Fibroblast of the aortic adventitia (primary cell): ENCODE measurements around the gene RBPJ. TPM values are rescaled to one million over a fixed set of nuclear protein-coding genes. Genes with fewer than 3 reads are reported as not detected.

ENCODE experiments used
- DNase-seq: peaks from one replicate; pipeline ENCODE4 v3.0.0-alpha.2; 2010; ENCODE audit warnings: low read depth
- H3K4me3 ChIP-seq: 2 replicates; pipeline ENCODE4 v1.5.1; 2011; ENCODE audit warnings: low read depth, mild to moderate bottlenecking, control low read depth, low read length, moderate library complexity
- total RNA-seq: library from RNA; depleted of rRNA; stranded (reverse); fragments of >200 nt; gene quantifications from 2 replicates; pipeline ENCODE4 v1.2.3, GENCODE V29; 2012; ENCODE audit warnings: low replicate concordance
- TF ChIP-seq, protein P1 (sequence below): IDR thresholded peaks from 2 replicates; pipeline ENCODE4 v1.5.1; 2011; ENCODE audit warnings: mild to moderate bottlenecking, low read length, control low read depth, inconsistent platforms; ENCODE audit not compliant: insufficient read depth

RBPJ gene
- total RNA-seq, 1 donor, result 264 TPM

DNA sequence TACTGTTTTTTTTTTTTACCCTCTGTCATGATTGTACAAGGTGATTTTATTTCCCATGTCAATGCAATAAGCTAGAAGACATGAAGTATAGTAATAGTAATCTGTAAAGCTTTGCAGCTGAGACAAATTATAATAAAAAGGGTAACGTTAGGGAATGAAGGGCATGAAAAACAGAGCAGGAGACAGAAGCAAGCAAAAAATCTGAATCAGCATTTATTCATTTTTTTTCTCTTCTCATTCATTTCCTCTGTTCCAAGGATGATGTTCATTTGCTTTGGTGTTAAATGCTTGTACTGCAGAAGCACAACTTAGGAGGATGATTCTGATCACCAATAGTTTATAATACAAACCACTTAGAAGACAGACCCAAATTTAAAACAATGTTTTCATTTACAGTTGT is 105.1 kb downstream of the RBPJ start:
- no peak overlapping the region for H3K4me3 ChIP-seq
- no peak for DNase-seq
- TF ChIP-seq, protein P1, sequence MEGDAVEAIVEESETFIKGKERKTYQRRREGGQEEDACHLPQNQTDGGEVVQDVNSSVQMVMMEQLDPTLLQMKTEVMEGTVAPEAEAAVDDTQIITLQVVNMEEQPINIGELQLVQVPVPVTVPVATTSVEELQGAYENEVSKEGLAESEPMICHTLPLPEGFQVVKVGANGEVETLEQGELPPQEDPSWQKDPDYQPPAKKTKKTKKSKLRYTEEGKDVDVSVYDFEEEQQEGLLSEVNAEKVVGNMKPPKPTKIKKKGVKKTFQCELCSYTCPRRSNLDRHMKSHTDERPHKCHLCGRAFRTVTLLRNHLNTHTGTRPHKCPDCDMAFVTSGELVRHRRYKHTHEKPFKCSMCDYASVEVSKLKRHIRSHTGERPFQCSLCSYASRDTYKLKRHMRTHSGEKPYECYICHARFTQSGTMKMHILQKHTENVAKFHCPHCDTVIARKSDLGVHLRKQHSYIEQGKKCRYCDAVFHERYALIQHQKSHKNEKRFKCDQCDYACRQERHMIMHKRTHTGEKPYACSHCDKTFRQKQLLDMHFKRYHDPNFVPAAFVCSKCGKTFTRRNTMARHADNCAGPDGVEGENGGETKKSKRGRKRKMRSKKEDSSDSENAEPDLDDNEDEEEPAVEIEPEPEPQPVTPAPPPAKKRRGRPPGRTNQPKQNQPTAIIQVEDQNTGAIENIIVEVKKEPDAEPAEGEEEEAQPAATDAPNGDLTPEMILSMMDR, result no peak

DNA sequence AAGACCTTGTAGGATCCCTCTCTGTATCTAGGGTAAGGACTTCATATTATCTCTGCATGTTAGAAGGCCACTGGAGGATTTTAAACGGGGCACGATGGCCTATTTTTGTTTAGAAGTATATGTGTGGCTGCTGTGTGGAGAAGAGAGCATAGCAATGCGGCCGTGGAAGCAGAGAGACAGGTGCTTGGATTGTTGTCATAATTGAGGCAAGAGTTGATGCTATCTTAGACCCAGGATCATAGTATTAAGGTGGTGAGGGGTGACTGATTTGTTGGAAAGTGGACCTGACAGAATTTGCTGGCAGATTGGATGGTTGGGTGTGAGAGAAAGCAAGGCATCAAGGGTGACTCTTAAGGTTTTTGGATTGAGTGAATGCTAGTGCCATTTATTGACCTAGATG is 106.1 kb downstream of the RBPJ start:
- H3K4me3 ChIP-seq, result no peak overlapping the region
- DNase-seq, result no peak
- TF ChIP-seq, protein P1, result no peak

GRCh38 chr4:26429910-26430309 is 109.1 kb downstream of the RBPJ start:
- DNase-seq, result no peak
- TF ChIP-seq, protein P1, result no peak
- no peak overlapping the region for H3K4me3 ChIP-seq

DNA sequence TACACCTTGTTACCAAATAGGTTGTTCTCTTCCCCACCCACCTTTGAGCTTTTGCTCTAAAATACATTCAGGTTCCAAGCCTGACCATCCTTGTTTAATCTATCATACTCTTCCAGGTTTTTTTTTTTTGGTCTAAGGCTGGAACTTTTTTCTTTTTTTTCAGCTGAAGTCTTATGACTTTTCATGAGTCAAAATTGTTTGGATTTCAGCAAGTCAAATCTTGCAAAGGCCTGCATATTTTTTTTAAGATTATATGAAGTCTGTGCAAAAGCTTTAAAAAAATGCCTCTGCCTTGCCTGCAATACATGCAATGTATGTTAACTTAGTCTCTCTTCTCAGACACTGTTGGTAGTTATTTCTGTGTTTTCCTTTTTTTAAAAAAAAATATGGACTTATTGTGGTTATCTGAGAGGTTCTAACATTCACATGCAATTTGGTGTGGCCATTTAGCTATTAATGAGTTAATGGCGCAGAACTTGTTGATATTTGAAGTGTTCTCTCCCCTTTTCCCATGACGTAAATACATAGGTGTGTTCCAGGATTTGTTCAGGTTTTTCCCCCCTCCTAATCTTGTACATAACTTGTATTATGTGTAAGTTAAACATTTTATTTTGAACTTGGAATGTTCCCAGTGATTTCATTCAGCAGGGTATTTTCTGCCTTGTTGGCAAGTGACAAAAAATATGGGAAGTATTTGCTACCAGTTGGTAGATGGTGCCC is 110.8 kb downstream of the RBPJ start:
- no peak overlapping the region for H3K4me3 ChIP-seq
- peak; percentile 41 for DNase-seq
- TF ChIP-seq, protein P1, result no peak

- no peak overlapping the region for H3K4me3 ChIP-seq
- DNase-seq, result no peak
Observed at GRCh38 chr4:26432419-26432818, 111.6 kb downstream of the RBPJ start.

DNA sequence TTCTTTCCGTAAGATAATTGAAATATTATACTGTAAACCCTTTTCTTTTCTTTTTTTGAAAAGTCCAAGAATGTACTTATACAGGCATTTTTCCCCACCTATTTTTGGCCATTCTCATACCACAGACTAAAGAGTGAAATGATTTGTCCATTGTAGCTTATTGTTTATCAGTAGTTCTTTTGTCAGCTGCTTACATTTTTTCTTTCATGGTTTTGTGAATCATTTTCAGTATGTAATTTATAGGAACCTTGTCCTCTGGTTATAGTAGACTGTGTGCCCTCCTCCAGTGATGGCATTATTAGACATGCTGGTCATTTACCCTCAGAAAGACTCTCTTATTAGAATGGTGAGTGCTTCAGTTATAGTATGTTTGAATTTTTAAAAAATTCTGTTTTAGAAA is 112.7 kb downstream of the RBPJ start:
- TF ChIP-seq, protein P1, result no peak
- H3K4me3 ChIP-seq, result no peak overlapping the region
- peak; percentile 35 for DNase-seq

More at GRCh38 chr4:26432419-26432818, 111.6 kb downstream of the RBPJ start:
- TF ChIP-seq, protein P1, result no peak
